ENCODE results near the gene MAN1C1. TPM values are rescaled to one million over a fixed set of nuclear protein-coding genes. Genes with fewer than 3 reads are reported as not detected.

The MAN1C1 gene
- total RNA-seq, 2 donors from 2014 or later = 2.7 to 4.3 TPM

DNA sequence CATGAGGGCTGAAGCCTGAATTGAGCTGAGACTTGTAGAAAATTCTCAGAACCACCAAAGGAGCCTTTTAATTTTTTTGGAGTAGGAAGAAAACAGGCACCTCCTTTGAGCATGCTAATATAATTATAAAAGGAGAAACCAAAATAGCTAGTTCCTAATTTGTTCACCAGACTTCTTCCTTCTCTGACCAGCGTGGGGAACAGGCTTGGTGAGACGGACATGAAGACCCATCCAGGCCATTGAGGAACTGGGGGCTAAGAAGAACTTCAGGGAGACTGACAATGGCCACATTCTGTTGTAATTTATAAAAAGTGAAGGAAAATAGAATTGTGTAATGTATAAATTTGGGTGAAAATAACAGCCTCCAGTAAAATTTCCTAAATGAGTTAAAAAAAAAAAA is 62.6 kb downstream of the MAN1C1 start:
- intact Hi-C loops (cut with DNase I) = no loop called here
- H3K9ac ChIP-seq (ENCODE audit: low read depth in 2 of 2, low read length in 2 of 2) = no peak overlapping the region
- DNase-seq = no peak

DNA sequence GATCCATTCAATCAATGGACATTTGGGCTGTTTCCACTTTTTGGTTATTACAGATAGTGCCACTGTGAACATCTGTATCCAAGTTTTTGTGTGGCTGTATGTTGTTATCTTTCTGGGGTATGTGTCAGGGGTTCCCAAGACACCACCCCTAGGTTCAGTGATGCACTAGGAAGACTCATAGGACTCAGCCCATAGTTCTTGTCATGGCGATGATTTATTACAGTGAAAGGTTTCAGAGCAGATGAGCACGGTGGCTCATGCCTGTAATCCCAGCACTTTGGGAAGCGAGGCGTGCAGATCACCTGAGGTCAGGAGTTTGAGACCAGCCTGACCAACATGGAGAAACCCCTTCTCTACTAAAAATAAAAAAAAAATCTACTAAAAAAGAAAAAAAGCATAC is 64.1 kb downstream of the MAN1C1 start:
- Histone ChIP-seq H3K4me1 (no peaks in the 10 kb centered on the region), H3K9ac (ENCODE audit: low read depth in 2 of 2, low read length in 2 of 2) (no peak overlapping the region), H3K27ac (no peak overlapping the region), H3K27me3 (no peaks in the 10 kb centered on the region), H3K9me3 (no peaks in the 10 kb centered on the region), H3K4me3 (no peak overlapping the region), H3K36me3 (no peaks in the 10 kb centered on the region)
- no peak for DNase-seq
- intact Hi-C loops (cut with DNase I) = no loop called here
- TF ChIP-seq CTCF (IDR thresholded peaks at IDR 0.05) = no peak

More for the DNA sequence above, 62.6 kb downstream of the MAN1C1 start:
- no peak for TF ChIP-seq CTCF (IDR thresholded peaks at IDR 0.05)
- Histone ChIP-seq H3K4me3 (no peak overlapping the region), H3K36me3 (no peaks in the 10 kb centered on the region), H3K27ac (no peak overlapping the region), H3K9me3 (no peaks in the 10 kb centered on the region), H3K4me1 (no peaks in the 10 kb centered on the region), H3K27me3 (no peaks in the 10 kb centered on the region)

GRCh38 chr1:25682059-25682601 is 65.5 kb downstream of the MAN1C1 start:
- DNase-seq = no peak
- intact Hi-C loops (cut with DNase I) = no loop called here
- no peak for TF ChIP-seq CTCF (IDR thresholded peaks at IDR 0.05)

GRCh38 chr1:25683177-25683576 is 66.6 kb downstream of the MAN1C1 start:
- no peaks in the 10 kb centered on the region for H3K36me3 ChIP-seq
- TF ChIP-seq CTCF (IDR thresholded peaks at IDR 0.05) = no peak
- intact Hi-C loops (cut with DNase I) = no loop called here

More at GRCh38 chr1:25682059-25682601, 65.5 kb downstream of the MAN1C1 start:
- no peak overlapping the region for H3K9ac ChIP-seq (ENCODE audit: low read depth in 2 of 2, low read length in 2 of 2)
- H3K27ac ChIP-seq = no peak overlapping the region
- no peaks in the 10 kb centered on the region for H3K36me3 ChIP-seq
- H3K27me3 ChIP-seq = no peaks in the 10 kb centered on the region
- H3K4me1 ChIP-seq = no peaks in the 10 kb centered on the region
- H3K4me3 ChIP-seq = no peak overlapping the region
- H3K9me3 ChIP-seq = no peaks in the 10 kb centered on the region

GRCh38 chr1:25683731-25684130 is 67.1 kb downstream of the MAN1C1 start:
- Histone ChIP-seq H3K27me3 (no peaks in the 10 kb centered on the region), H3K4me1 (no peaks in the 10 kb centered on the region), H3K9me3 (no peaks in the 10 kb centered on the region), H3K4me3 (no peak overlapping the region), H3K9ac (ENCODE audit: low read depth in 2 of 2, low read length in 2 of 2) (no peak overlapping the region), H3K36me3 (no peaks in the 10 kb centered on the region), H3K27ac (no peak overlapping the region)
- no peak for TF ChIP-seq CTCF (IDR thresholded peaks at IDR 0.05)
- intact Hi-C loops (cut with DNase I) = no loop called here
- no peak for DNase-seq

More at GRCh38 chr1:25683177-25683576, 66.6 kb downstream of the MAN1C1 start:
- DNase-seq = no peak
- no peaks in the 10 kb centered on the region for H3K4me1 ChIP-seq
- no peaks in the 10 kb centered on the region for H3K9me3 ChIP-seq
- no peak overlapping the region for H3K9ac ChIP-seq (ENCODE audit: low read depth in 2 of 2, low read length in 2 of 2)
- no peaks in the 10 kb centered on the region for H3K27me3 ChIP-seq
- H3K4me3 ChIP-seq = no peak overlapping the region
- H3K27ac ChIP-seq = no peak overlapping the region
